Neural progenitor cell (in vitro differentiated cells): ENCODE data around the gene ASTN2. TPM values are rescaled to one million over a fixed set of nuclear protein-coding genes. Genes with fewer than 3 reads are reported as not detected.

Experiments
- DNase-seq: peaks from one replicate; pipeline ENCODE4 v3.0.0-alpha.2; 2016; ENCODE audit warnings: low spot score
- H2AFZ ChIP-seq: fragments of 200-600 bp; sonication (generic); replicated peaks from 2 replicates; pipeline ENCODE4 v1.6.1; 2016; ENCODE audit warnings: antibody characterized with exemption
- H3F3A ChIP-seq: fragments of 200-600 bp; sonication (generic); 2 replicates; pipeline ENCODE4 v1.6.1; 2016; ENCODE audit warnings: antibody characterized with exemption, low read depth
- H3K27ac ChIP-seq: fragments of 200-600 bp; sonication (generic); 2 replicates; pipeline ENCODE4 v1.5.1; 2016; ENCODE audit warnings: mild to moderate bottlenecking
- H3K27me3 ChIP-seq: fragments of 200-600 bp; sonication (generic); 2 replicates; pipeline ENCODE4 v1.6.1; 2016; ENCODE audit warnings: mild to moderate bottlenecking, moderate library complexity
- H3K36me3 ChIP-seq: fragments of 200-600 bp; sonication (generic); 2 replicates; pipeline ENCODE4 v1.5.1; 2016
- H3K4me1 ChIP-seq: fragments of 200-600 bp; sonication (generic); 2 replicates; pipeline ENCODE4 v1.6.1; 2016; ENCODE audit warnings: mixed run types
- H3K4me2 ChIP-seq: fragments of 200-600 bp; sonication (generic); 2 replicates; pipeline ENCODE4 v1.6.1; 2016
- H3K4me3 ChIP-seq: fragments of 200-600 bp; sonication (generic); 2 replicates; pipeline ENCODE4 v1.5.1; 2016
- H3K79me2 ChIP-seq: fragments of 200-600 bp; sonication (generic); 2 replicates; pipeline ENCODE4 v1.6.1; 2016; ENCODE audit warnings: low read depth
- H3K9ac ChIP-seq: fragments of 200-600 bp; sonication (generic); 2 replicates; pipeline ENCODE4 v1.6.1; 2016
- H3K9me3 ChIP-seq: fragments of 200-600 bp; sonication (generic); 2 replicates; pipeline ENCODE4 v1.5.1; 2016; ENCODE audit warnings: low read depth
- H4K20me1 ChIP-seq: fragments of 200-600 bp; sonication (generic); 2 replicates; pipeline ENCODE4 v1.6.1; 2016; ENCODE audit warnings: low read depth
- H3K27ac Mint-ChIP-seq: 3 replicates; pipeline ENCODE4 v1.8.0; 2021; ENCODE audit warnings: mixed read lengths
- H3K27me3 Mint-ChIP-seq: 2 replicates; pipeline ENCODE4 v1.8.0; 2022; ENCODE audit warnings: low read depth, mild to moderate bottlenecking, inconsistent platforms, moderate library complexity, mixed read lengths; ENCODE audit not compliant: insufficient read depth
- H3K36me3 Mint-ChIP-seq: 3 replicates; pipeline ENCODE4 v1.8.0; 2021; ENCODE audit warnings: mixed read lengths
- H3K4me1 Mint-ChIP-seq: 3 replicates; pipeline ENCODE4 v1.8.0; 2021; ENCODE audit warnings: mixed read lengths
- H3K4me3 Mint-ChIP-seq: 3 replicates; pipeline ENCODE4 v1.8.0; 2021; ENCODE audit warnings: mild to moderate bottlenecking, moderate library complexity, mixed read lengths
- H3K9me3 Mint-ChIP-seq: 3 replicates; pipeline ENCODE4 v1.8.0; 2020; ENCODE audit warnings: mixed read lengths
- EZH2 ChIP-seq: fragments of 200-600 bp; sonication (generic); IDR thresholded peaks from 2 replicates; pipeline ENCODE4 v1.6.1; 2017; ENCODE audit warnings: antibody characterized with exemption, mild to moderate bottlenecking, moderate library complexity
- EZH2phosphoT487 ChIP-seq: fragments of 200-600 bp; sonication (generic); IDR thresholded peaks from 2 replicates; pipeline ENCODE4 v1.6.1; 2017; ENCODE audit warnings: antibody characterized with exemption
- total RNA-seq: library from RNA; depleted of rRNA; stranded (reverse); fragments of >200 nt; gene quantifications from 2 replicates; pipeline ENCODE4 v1.2.3, GENCODE V29; 2015; ENCODE audit warnings: low replicate concordance
- TF ChIP-seq, protein P1 (sequence below): fragments of 200-600 bp; sonication (generic); IDR thresholded peaks from 2 replicates; pipeline ENCODE4 v1.5.1; 2017; ENCODE audit warnings: antibody characterized with exemption, mild to moderate bottlenecking

The ASTN2 gene
- total RNA-seq, 1 donor from 2014 or later, result 8.0 TPM

DNA sequence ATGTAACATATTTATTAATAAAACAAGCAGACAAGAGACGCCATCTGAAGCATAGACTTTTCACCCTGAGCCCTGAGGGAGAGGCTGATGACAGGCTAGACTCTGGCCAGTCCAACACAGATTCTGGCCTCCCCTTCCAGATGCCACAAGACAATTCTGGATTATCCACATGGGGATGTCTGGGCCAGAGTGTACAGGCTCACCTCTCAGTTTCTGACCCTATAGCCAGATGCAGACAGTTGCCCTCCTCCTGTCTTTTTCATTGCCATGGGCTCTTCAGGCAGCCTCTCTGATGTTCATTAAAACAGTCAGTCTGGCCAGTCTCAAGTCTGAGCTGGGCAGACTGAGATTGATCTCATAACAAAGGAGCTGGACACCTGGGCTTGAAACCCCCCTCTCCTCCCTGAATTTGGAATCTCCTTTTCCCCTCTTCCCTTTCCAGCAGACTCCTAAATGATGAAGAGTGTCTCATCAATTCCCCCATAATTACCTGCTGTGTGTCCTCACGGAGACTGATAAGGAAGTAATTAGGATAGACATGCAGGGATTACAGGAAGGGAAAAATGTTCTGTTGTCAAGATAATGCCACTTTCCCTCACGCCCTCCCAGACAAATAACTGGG, 89.6 kb downstream of the ASTN2 start:
- no peak overlapping the region for H3K27ac Mint-ChIP-seq

GRCh38 chr9:117323390-117323789, 91.5 kb downstream of the ASTN2 start:
- H2AFZ ChIP-seq, result no peak overlapping the region
- no peaks in the 10 kb centered on the region for H3K79me2 ChIP-seq
- H3K27me3 ChIP-seq, result no peaks in the 10 kb centered on the region
- H3K27ac ChIP-seq, result no peak overlapping the region
- TF ChIP-seq EZH2, result no peak
- Mint-ChIP-seq H3K4me1 (no peaks in the 10 kb centered on the region), H3K36me3 (no peaks in the 10 kb centered on the region), H3K4me3 (no peak overlapping the region), H3K27ac (no peak overlapping the region), H3K9me3 (no peaks in the 10 kb centered on the region), H3K27me3 (peaks cover 6% of the 10 kb centered on the region)
- H3K9me3 ChIP-seq, result no peaks in the 10 kb centered on the region
- H3F3A ChIP-seq, result no peaks in the 10 kb centered on the region
- no peak overlapping the region for H3K4me2 ChIP-seq
- peaks cover 7% of the 10 kb centered on the region for H4K20me1 ChIP-seq
- no peak overlapping the region for H3K4me3 ChIP-seq
- DNase-seq, result no peak
- no peak overlapping the region for H3K9ac ChIP-seq
- no peaks in the 10 kb centered on the region for H3K36me3 ChIP-seq
- peaks cover 10% of the 10 kb centered on the region for H3K4me1 ChIP-seq

More for the DNA sequence above, 89.6 kb downstream of the ASTN2 start:
- no peak overlapping the region for H2AFZ ChIP-seq
- H3K4me2 ChIP-seq, result no peak overlapping the region
- H3K27me3 Mint-ChIP-seq, result peaks cover 6% of the 10 kb centered on the region
- H3K4me3 ChIP-seq, result no peak overlapping the region
- H3F3A ChIP-seq, result no peaks in the 10 kb centered on the region
- no peaks in the 10 kb centered on the region for H3K36me3 Mint-ChIP-seq
- no peak for DNase-seq
- H3K9me3 Mint-ChIP-seq, result no peaks in the 10 kb centered on the region
- H3K9ac ChIP-seq, result no peak overlapping the region
- peaks cover 10% of the 10 kb centered on the region for H3K4me1 ChIP-seq
- H3K4me3 Mint-ChIP-seq, result no peak overlapping the region
- no peaks in the 10 kb centered on the region for H3K36me3 ChIP-seq
- no peaks in the 10 kb centered on the region for H3K4me1 Mint-ChIP-seq
- no peaks in the 10 kb centered on the region for H3K79me2 ChIP-seq
- no peak for TF ChIP-seq EZH2phosphoT487
- TF ChIP-seq, protein P1, sequence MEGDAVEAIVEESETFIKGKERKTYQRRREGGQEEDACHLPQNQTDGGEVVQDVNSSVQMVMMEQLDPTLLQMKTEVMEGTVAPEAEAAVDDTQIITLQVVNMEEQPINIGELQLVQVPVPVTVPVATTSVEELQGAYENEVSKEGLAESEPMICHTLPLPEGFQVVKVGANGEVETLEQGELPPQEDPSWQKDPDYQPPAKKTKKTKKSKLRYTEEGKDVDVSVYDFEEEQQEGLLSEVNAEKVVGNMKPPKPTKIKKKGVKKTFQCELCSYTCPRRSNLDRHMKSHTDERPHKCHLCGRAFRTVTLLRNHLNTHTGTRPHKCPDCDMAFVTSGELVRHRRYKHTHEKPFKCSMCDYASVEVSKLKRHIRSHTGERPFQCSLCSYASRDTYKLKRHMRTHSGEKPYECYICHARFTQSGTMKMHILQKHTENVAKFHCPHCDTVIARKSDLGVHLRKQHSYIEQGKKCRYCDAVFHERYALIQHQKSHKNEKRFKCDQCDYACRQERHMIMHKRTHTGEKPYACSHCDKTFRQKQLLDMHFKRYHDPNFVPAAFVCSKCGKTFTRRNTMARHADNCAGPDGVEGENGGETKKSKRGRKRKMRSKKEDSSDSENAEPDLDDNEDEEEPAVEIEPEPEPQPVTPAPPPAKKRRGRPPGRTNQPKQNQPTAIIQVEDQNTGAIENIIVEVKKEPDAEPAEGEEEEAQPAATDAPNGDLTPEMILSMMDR, result no peak
- TF ChIP-seq EZH2, result no peak
- H3K9me3 ChIP-seq, result no peaks in the 10 kb centered on the region
- H3K27me3 ChIP-seq, result no peaks in the 10 kb centered on the region
- peaks cover 7% of the 10 kb centered on the region for H4K20me1 ChIP-seq
- no peak overlapping the region for H3K27ac ChIP-seq

GRCh38 chr9:117317192-117317591, 97.7 kb downstream of the ASTN2 start:
- H3K4me3 ChIP-seq, result no peak overlapping the region
- no peaks in the 10 kb centered on the region for H3K36me3 Mint-ChIP-seq
- H3K9ac ChIP-seq, result no peak overlapping the region
- H3K27me3 ChIP-seq, result no peaks in the 10 kb centered on the region
- H3K4me2 ChIP-seq, result no peak overlapping the region
- no peaks in the 10 kb centered on the region for H3K79me2 ChIP-seq
- H3K4me1 Mint-ChIP-seq, result no peaks in the 10 kb centered on the region
- no peak for TF ChIP-seq EZH2
- TF ChIP-seq, protein P1, result no peak
- TF ChIP-seq EZH2phosphoT487, result no peak
- no peak overlapping the region for H3K27ac Mint-ChIP-seq
- H3K9me3 Mint-ChIP-seq, result no peaks in the 10 kb centered on the region
- no peaks in the 10 kb centered on the region for H3K9me3 ChIP-seq
- no peak overlapping the region for H3K4me3 Mint-ChIP-seq
- DNase-seq, result no peak
- no peak overlapping the region for H3K27ac ChIP-seq
- H3F3A ChIP-seq, result no peaks in the 10 kb centered on the region
- H3K4me1 ChIP-seq, result no peaks in the 10 kb centered on the region
- H3K27me3 Mint-ChIP-seq, result peaks cover 2% of the 10 kb centered on the region
- H3K36me3 ChIP-seq, result no peaks in the 10 kb centered on the region
- H4K20me1 ChIP-seq, result no peaks in the 10 kb centered on the region
- H2AFZ ChIP-seq, result no peak overlapping the region

DNA sequence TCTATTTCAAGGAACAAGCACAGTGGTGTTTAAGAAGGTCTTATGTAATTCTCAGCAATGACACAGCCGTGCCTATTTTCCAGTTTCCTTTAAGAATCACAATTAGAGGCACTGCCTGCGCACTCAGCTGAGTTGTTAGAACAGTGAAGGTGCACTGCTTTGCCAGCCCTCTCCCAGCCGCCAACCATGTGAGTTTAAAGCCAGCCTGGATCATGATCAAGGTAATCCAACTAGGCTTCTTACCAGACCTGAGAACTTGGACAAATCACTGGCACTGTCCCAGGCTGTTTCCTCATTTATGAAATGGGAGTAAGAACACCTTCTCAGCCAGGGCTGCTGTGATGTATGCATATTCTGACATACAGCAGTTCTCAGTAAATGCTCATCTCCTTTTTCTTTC, 99.6 kb downstream of the ASTN2 start:
- H3K9me3 Mint-ChIP-seq, result no peaks in the 10 kb centered on the region
- TF ChIP-seq EZH2, result no peak
- no peak for TF ChIP-seq EZH2phosphoT487
- TF ChIP-seq, protein P1, result no peak

More for the DNA sequence above, 99.6 kb downstream of the ASTN2 start:
- H3K27ac ChIP-seq, result no peak overlapping the region
- H3K4me1 Mint-ChIP-seq, result no peaks in the 10 kb centered on the region
- H3K79me2 ChIP-seq, result no peaks in the 10 kb centered on the region
- H3K4me3 Mint-ChIP-seq, result no peak overlapping the region
- H3F3A ChIP-seq, result no peaks in the 10 kb centered on the region
- H3K36me3 Mint-ChIP-seq, result no peaks in the 10 kb centered on the region
- H3K4me3 ChIP-seq, result no peak overlapping the region
- no peak overlapping the region for H2AFZ ChIP-seq
- H3K27me3 ChIP-seq, result no peaks in the 10 kb centered on the region
- H3K36me3 ChIP-seq, result no peaks in the 10 kb centered on the region
- H4K20me1 ChIP-seq, result no peaks in the 10 kb centered on the region
- H3K27me3 Mint-ChIP-seq, result no peaks in the 10 kb centered on the region
- H3K27ac Mint-ChIP-seq, result no peak overlapping the region
- H3K4me2 ChIP-seq, result no peak overlapping the region
- H3K9me3 ChIP-seq, result no peaks in the 10 kb centered on the region
- H3K9ac ChIP-seq, result no peak overlapping the region
- DNase-seq, result no peak
- H3K4me1 ChIP-seq, result no peaks in the 10 kb centered on the region
